HEK293 (cell line): ENCODE measurements around the gene EMD.

Experiments used
- AEBP2 ChIP-seq: fragments of 450-650 bp; formaldehyde crosslinking; IDR thresholded peaks from 2 replicates; pipeline ENCODE4 v1.5.1; 2016; ENCODE audit warnings: missing biosample characterization, missing genetic modification characterization, borderline replicate concordance
- IKZF3 ChIP-seq: fragments of 450-650 bp; IDR thresholded peaks from 2 replicates; pipeline ENCODE4 v1.5.0; 2018; ENCODE audit warnings: missing biosample characterization, mild to moderate bottlenecking, missing genetic modification characterization, moderate library complexity
- OVOL3 ChIP-seq: fragments of 450-650 bp; formaldehyde crosslinking; IDR thresholded peaks from 2 replicates; pipeline ENCODE4 v1.5.1; 2016; ENCODE audit warnings: missing biosample characterization, missing genetic modification characterization
- PBX3 ChIP-seq: sonication (generic); formaldehyde crosslinking; IDR thresholded peaks from 2 replicates; pipeline ENCODE4 v1.8.1; 2022; ENCODE audit warnings: mild to moderate bottlenecking, moderate library complexity, missing genetic modification reagents
- PRDM4 ChIP-seq: fragments of 450-650 bp; formaldehyde crosslinking; IDR thresholded peaks from 2 replicates; pipeline ENCODE4 v1.5.1; 2017; ENCODE audit warnings: missing biosample characterization, missing genetic modification characterization
- SCRT1 ChIP-seq: fragments of 450-650 bp; formaldehyde crosslinking; IDR thresholded peaks from 2 replicates; pipeline ENCODE4 v1.5.1; 2016; ENCODE audit warnings: missing biosample characterization, missing genetic modification characterization, borderline replicate concordance
- YY2 ChIP-seq: fragments of 450-650 bp; formaldehyde crosslinking; IDR thresholded peaks from 2 replicates; pipeline ENCODE4 v1.5.1; 2016; ENCODE audit warnings: missing biosample characterization, missing genetic modification characterization
- ZNF132 ChIP-seq: fragments of 450-650 bp; formaldehyde crosslinking; IDR thresholded peaks from 2 replicates; pipeline ENCODE4 v1.5.1; 2017; ENCODE audit warnings: missing biosample characterization, missing genetic modification characterization, borderline replicate concordance
- ZNF146 ChIP-seq: fragments of 450-650 bp; formaldehyde crosslinking; IDR thresholded peaks from 2 replicates; pipeline ENCODE4 v1.5.1; 2016; ENCODE audit warnings: missing biosample characterization, missing genetic modification characterization
- ZNF221 ChIP-seq: fragments of 450-650 bp; formaldehyde crosslinking; IDR thresholded peaks from 2 replicates; pipeline ENCODE4 v1.5.1; 2017; ENCODE audit warnings: missing biosample characterization, missing genetic modification characterization, borderline replicate concordance
- ZNF280D ChIP-seq: fragments of 450-650 bp; formaldehyde crosslinking; IDR thresholded peaks from 2 replicates; pipeline ENCODE4 v1.5.1; 2016; ENCODE audit warnings: missing biosample characterization, missing genetic modification characterization
- ZNF341 ChIP-seq: fragments of 450-650 bp; formaldehyde crosslinking; IDR thresholded peaks from 2 replicates; pipeline ENCODE4; 2016; ENCODE audit warnings: low read depth, missing biosample characterization, missing genetic modification characterization
- ZNF366 ChIP-seq: fragments of 450-650 bp; formaldehyde crosslinking; conservative IDR thresholded peaks from 2 replicates; pipeline ENCODE4 v1.5.1; 2016; ENCODE audit warnings: missing biosample characterization, missing genetic modification characterization
- ZNF449 ChIP-seq: fragments of 450-650 bp; formaldehyde crosslinking; IDR thresholded peaks from 2 replicates; pipeline ENCODE4 v1.5.1; 2017; ENCODE audit warnings: missing biosample characterization, mild to moderate bottlenecking, missing genetic modification characterization, moderate library complexity
- ZNF501 ChIP-seq: fragments of 450-650 bp; formaldehyde crosslinking; IDR thresholded peaks from 2 replicates; pipeline ENCODE4 v1.5.1; 2016; ENCODE audit warnings: missing biosample characterization, missing genetic modification characterization
- ZNF518A ChIP-seq: fragments of 450-650 bp; formaldehyde crosslinking; conservative IDR thresholded peaks from 2 replicates; pipeline ENCODE4 v1.5.1; 2016; ENCODE audit warnings: low read depth, missing biosample characterization, missing genetic modification characterization
- ZNF530 ChIP-seq: fragments of 450-650 bp; formaldehyde crosslinking; IDR thresholded peaks from 2 replicates; pipeline ENCODE4 v1.5.1; 2016; ENCODE audit warnings: low read depth, missing biosample characterization, missing genetic modification characterization
- ZNF624 ChIP-seq: fragments of 450-650 bp; formaldehyde crosslinking; IDR thresholded peaks from 2 replicates; pipeline ENCODE4 v1.5.1; 2017; ENCODE audit warnings: missing biosample characterization, missing genetic modification characterization
- ZNF692 ChIP-seq: fragments of 450-650 bp; formaldehyde crosslinking; IDR thresholded peaks from 2 replicates; pipeline ENCODE4 v1.5.1; 2016; ENCODE audit warnings: missing biosample characterization, missing genetic modification characterization
- ZNF830 ChIP-seq: fragments of 450-650 bp; IDR thresholded peaks from 2 replicates; pipeline ENCODE4 v1.5.0; 2018; ENCODE audit warnings: missing biosample characterization, missing genetic modification characterization, low read depth, mild to moderate bottlenecking, moderate library complexity
- ZXDB ChIP-seq: fragments of 450-650 bp; formaldehyde crosslinking; IDR thresholded peaks from 2 replicates; pipeline ENCODE4 v1.5.1; 2016; ENCODE audit warnings: missing biosample characterization, missing genetic modification characterization

The EMD gene

GRCh38 chrX:154428176-154429171 is 49.4 kb downstream of the EMD start, which contains the start of gene ATP6AP1 (continued):
- no peak for TF ChIP-seq PRDM4 (tag by site-specific recombination)
- no peak for TF ChIP-seq ZNF518A
- no peak for TF ChIP-seq ZNF449 (tag by site-specific recombination)
- no peak for TF ChIP-seq ZNF341 (tag by site-specific recombination)
- TF ChIP-seq ZNF280D (tag by site-specific recombination), result peak; percentile 32; the same call in 1 of the 2 replicates
- no peak; the same call in 1 of the 2 replicates for TF ChIP-seq ZNF501 (tag by site-specific recombination)
- TF ChIP-seq ZNF146 (tag by site-specific recombination), result no peak
- no peak for TF ChIP-seq ZNF132 (tag by site-specific recombination)
- TF ChIP-seq OVOL3 (tag by site-specific recombination), result no peak
- TF ChIP-seq PBX3 (CRISPR knock-in tag), result peak; percentile 99
- no peak for TF ChIP-seq ZNF830
- no peak for TF ChIP-seq ZNF366 (tag by site-specific recombination)
- peak; percentile 98 for TF ChIP-seq ZNF692 (tag by site-specific recombination)
- peak; percentile 49 for TF ChIP-seq ZXDB
- no peak for TF ChIP-seq ZNF530
- no peak for TF ChIP-seq SCRT1
- peak; percentile 51; the same call in 1 of the 2 replicates for TF ChIP-seq IKZF3 (tag by site-specific recombination)
- TF ChIP-seq ZNF221 (tag by site-specific recombination), result no peak
- peak; percentile 95 for TF ChIP-seq YY2 (tag by site-specific recombination)
- TF ChIP-seq AEBP2 (tag by site-specific recombination), result no peak
- no peak for TF ChIP-seq ZNF624
